EL (cell line): ENCODE data around the gene CYB5A.
"Not testable (repeated sequence)": the region's sequence is repeated elsewhere in the genome, so short reads cannot be mapped to it uniquely, and the experiment has no call there.

Experiments used
- DNase-seq: peaks from one replicate; pipeline ENCODE4 v3.0.0-alpha.2; 2016

The CYB5A gene

DNA sequence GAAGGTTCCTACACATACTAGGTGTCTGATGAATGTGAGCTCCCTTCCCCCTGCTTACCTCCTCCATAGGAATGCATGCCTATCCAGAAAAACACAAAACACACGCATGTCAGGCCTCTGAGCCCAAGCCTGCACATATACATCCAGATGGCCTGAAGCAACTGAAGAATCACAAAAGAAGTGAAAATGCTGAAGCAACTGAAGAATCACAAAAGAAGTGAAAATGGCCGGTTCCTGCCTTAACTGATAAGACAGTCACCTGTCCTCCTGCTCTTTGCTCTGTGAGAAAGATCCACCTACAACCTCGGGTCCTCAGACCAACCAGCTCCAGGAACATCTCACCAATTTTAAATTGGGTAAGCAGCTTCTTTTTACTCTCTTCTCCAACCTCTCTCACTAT, 1.2 kb upstream of the CYB5A start:
- DNase-seq: not testable (repeated sequence)

DNA sequence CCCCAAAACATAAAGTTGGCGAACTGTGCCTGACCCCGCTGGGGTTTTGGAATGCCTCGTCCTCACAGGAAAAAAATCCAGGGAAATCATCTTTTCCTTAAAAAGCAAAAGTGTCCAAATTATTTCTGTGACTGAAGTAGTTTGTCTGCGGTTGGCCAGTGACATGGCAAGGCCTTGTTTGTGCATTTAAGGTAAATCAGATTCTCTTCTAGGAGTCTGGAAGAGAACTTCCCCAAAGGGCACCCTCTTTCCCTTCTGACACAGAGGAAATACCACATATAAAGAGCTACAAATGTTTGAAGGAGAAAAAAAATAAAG, 737 bp upstream of the CYB5A start:
- no peak for DNase-seq

DNA sequence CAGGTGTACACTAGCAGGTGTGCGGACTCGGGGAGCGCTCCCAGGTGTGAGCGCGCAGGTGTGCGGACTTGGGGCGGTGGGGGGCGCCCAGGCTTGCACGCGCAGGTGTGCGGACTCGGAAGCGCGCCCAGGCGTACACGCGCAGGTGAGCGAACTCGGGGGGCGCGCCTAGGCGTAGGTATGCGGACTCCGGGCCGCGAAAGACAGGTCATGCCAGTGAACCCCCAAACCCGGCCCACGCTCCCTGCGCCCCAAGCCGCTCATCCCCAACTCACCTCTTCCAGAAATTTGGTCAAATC, 342 bp downstream of the CYB5A start:
- DNase-seq: no peak

DNA sequence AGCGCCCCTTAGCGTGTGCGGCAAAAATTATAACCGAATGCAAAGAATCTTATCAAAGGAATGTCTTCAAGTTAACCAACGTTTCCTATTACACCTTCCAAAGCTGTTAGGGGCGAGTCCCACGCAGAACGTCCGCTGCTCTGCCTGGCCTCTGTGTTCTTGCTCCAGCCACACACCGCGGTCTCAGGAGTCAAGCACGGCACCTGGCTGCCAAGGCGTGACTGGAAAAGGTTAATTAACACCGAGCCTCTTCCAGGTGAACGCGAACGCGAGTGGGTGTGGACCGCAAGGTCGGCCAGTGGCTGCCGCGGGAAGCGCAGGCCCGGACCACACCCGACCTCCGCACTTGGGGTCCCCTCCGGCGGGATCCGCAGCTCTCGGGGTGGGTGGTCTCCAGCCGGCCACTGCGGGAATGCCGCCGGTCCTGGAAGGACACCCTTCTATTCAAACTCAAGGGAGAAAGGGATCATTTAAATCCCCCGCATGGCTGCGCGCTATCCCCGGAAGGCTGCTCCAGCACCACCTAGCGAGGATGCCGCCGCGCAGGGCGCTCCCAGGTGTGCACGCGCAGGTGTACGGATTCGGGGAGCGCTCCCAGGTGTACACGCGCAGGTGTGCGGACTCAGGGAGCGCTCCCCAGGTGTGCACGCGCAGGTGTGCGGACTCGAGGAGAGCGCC, 830 bp downstream of the CYB5A start:
- no peak for DNase-seq

DNA sequence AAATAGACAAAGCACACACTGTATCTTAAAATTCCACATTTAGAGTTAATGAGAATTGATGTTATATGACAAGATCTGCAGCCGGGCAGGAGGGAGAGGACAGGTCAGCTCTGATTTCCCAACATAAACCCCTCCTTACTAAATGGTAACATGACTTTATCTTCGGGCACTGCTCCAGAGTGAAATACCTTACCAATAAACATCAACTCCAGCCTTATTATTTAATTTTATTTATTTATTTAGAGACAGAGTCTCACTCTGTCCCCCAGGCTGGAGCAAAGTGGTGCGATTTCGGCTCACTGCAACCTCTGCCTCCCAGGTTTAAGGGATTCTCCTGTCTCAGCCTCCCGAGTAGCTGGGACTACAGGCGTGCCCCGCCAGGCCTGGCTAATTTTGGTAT, 1.7 kb downstream of the CYB5A start:
- DNase-seq: no peak

DNA sequence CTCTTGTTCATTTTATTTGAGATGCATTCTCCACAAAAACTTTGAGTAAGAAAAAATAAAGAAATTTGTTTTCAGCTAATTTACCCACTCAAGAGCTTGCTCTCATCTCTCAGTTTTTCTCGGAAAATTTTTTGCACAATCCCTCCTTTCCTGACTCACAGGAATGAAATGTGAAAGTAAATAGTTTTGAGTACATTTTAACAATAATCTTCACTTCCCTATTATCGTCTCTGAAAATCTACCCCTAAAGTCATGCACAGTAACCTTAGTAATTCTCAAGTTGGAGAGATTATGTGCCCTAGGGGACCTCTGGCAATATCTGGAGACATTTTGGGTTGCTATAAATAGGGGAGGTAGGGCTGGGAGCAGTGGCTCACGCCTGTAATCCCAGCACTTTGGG, 2.6 kb downstream of the CYB5A start:
- DNase-seq: peak; percentile 72

GRCh38 chr18:74288730-74289129, 3.0 kb downstream of the CYB5A start:
- no peak for DNase-seq

DNA sequence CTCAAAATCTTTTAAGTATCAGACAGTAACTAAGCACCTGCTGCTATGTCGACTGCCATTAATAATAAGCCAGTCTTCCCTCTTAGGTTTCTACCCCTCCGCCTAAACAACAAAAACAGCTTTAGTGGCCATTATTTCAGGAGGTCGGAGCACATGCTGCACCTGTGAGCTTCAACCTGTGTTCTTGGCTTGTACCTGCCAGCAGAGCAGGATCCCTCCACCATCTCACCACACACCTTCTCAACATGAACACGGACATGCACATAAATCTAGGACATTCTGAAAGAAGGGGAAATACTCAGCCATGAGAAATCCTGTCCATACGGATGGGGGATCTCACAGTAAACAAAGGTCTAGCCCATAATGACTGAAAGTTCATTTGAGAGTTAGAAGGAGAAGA, 3.7 kb downstream of the CYB5A start:
- DNase-seq: no peak

DNA sequence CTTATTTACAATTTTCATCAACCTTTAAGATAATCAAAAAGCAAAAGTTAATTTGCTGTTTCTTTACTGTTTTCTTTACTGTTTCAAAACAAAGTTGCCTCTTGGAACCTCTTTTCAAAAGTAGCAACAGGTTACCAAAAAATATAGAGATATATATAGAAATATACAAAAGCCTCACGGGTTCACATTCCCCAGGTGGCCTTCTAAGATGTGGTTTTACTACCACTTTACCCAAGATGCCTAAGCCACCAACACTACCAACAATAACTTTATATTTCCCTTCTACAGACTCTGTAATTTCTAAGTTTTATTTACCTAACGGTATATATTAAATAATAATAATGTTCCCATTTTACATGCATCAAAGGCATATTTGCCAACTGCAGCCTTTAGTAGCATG, 4.9 kb downstream of the CYB5A start:
- no peak for DNase-seq

DNA sequence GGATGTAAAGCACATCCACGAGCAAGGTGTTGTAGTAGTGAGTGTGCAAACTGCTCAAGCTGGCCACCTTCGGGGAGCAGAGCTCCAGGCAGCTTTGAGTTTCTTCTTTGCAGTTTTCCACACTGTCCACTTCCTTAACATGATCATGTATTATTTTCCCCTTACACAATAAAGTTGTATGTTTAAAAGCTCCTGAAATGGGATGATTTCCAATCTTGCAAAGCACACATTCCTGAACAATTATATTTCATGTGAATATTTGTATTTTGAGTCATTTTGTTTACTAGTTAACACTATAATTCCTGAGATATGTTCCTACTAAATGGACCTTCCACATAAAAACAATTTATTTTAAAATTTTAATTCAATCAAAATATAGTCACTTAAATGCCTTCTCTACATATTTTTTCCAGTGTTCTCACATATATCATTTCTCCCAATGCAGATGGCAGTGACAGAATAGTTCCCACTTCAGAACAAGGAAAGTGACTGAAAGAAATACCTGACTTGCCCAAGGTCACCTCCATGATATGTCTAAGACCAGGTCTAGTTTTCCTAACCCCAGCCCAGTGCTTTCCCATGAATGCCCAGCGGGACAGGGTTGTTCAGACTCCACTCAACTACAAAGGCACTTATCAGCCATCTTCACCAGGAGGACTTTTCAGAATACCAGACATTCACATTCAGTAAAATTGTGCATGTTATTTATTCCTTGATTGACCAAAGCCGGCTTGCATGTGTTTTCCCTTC, 5.5 kb downstream of the CYB5A start:
- peak; percentile 23 for DNase-seq

- not testable (repeated sequence) for DNase-seq
Measured at GRCh38 chr18:74285583-74285982, 6.2 kb downstream of the CYB5A start.

DNA sequence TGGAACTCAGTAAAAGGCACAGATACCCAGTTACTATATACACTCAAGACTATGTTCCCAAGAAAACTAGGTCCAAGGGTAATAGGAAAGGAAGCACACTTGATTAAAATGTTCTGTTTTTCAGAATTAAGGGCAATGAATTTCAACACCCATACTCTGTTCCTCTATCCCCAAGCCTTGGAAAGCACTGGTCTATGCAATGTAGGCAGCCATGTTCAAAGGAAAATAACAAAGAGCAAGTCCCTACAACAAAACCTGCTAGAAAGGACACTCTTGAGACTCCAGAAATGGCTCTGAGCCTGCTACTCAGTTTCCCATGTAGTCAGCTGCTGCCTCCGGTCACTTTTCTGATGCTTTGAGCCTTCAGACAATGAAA, 6.8 kb downstream of the CYB5A start:
- DNase-seq: no peak

GRCh38 chr18:74284191-74284979, 7.4 kb downstream of the CYB5A start:
- no peak for DNase-seq

- no peak for DNase-seq
Measured at GRCh38 chr18:74283646-74284045, 8.1 kb downstream of the CYB5A start.

DNA sequence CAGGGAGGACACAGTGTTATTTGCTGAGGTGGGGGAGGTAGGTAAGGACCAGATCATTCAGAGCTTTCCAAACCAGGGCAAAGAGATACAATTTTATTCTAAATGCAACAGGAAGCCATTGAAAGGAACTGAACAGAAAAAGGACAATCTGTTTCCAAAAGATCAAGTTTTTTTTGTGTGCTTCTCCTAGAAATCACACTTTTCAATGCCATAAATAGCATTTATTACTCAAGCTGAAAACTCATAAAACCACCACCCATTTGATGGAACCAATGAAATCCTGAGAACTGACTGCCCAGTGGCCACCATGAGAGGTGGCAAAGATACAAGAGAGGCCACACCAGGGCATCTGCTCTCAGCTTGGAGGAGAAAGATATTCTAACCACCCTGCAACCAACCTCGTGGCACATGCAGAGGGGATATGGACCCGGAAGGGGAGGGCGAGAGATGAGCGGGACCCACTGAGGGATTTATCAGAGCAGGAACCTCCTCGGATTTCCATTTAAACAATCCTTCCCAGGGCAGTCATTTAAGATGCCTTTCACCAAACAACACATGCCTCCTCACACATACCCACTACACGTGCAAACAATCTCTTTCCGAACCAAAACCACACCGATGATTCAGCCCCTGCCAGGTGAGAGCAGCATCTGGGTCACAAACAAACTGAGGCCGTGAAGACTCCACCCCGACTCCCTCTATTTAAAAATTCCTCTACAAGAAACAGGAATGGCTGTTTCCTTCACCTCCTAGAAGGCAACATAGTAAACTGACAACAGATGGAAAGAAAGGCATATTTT, 8.8 kb downstream of the CYB5A start:
- no peak for DNase-seq

GRCh38 chr18:74281980-74282754, 9.6 kb downstream of the CYB5A start:
- no peak for DNase-seq

- no peak for DNase-seq
Measured at GRCh38 chr18:74281011-74281979, 10.5 kb downstream of the CYB5A start.

DNA sequence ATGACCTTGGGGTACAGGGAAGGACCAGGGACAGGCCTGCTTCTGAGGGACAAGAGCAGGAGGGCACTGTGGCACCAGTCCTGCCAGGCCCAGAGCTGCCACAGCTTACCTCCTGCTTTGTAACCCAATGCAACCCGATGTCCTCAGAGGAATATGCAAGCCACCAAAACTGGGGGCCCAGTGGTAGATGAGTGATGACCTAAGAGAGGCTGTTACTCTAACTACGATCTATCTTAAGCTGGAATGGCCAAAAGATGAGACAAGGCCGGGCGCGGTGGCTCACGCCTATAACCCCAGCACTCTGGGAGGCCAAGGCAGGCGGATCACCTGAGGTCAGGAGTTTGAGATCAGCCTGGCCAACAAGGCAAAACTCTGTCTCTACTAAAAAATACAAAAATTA, 12.8 kb downstream of the CYB5A start:
- DNase-seq: no peak

GRCh38 chr18:74278058-74278457, 13.7 kb downstream of the CYB5A start:
- DNase-seq: no peak

- no peak for DNase-seq
Measured at GRCh38 chr18:74277296-74277695, 14.5 kb downstream of the CYB5A start.

- DNase-seq: no peak
Measured at GRCh38 chr18:74276609-74277008, 15.2 kb downstream of the CYB5A start.
